Fibroblast of mammary gland (primary cell): Measurements from ENCODE around the gene TMCC2.

Source experiments
- DNase-seq: peaks from one replicate; pipeline ENCODE4 v3.0.0-alpha.2; 2010; ENCODE audit warnings: low read depth
- H3K4me3 ChIP-seq: 2 replicates; pipeline ENCODE4 v1.5.1; 2011; ENCODE audit warnings: low read depth, mild to moderate bottlenecking, low read length, moderate library complexity; ENCODE audit not compliant: control insufficient read depth
- TF ChIP-seq, protein P1 (sequence below): conservative IDR thresholded peaks from 2 replicates; pipeline ENCODE4 v1.5.1; 2011; ENCODE audit warnings: low read depth, low read length, inconsistent platforms; ENCODE audit not compliant: control insufficient read depth, insufficient read depth

The TMCC2 gene

DNA sequence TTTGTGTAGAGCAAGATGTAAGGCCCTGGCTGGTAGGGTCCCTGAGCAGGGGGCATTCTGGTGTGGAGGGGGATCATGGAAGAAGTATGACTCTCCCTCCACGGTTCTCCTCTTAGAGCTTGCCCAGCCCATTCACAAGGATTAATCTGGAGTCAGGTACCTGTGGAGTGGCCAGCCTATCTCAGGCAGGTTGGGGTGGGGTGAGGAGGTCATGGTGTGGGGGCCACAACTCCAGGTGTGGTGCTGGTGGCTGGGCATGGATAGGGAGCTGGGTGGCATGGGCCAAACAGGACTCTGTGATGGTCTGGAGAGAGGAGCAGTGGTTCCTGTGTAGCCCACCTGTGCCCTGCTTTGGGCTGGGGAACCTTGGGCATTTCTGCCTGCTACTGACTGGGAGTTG, 32.3 kb downstream of the TMCC2 start:
- TF ChIP-seq, protein P1, sequence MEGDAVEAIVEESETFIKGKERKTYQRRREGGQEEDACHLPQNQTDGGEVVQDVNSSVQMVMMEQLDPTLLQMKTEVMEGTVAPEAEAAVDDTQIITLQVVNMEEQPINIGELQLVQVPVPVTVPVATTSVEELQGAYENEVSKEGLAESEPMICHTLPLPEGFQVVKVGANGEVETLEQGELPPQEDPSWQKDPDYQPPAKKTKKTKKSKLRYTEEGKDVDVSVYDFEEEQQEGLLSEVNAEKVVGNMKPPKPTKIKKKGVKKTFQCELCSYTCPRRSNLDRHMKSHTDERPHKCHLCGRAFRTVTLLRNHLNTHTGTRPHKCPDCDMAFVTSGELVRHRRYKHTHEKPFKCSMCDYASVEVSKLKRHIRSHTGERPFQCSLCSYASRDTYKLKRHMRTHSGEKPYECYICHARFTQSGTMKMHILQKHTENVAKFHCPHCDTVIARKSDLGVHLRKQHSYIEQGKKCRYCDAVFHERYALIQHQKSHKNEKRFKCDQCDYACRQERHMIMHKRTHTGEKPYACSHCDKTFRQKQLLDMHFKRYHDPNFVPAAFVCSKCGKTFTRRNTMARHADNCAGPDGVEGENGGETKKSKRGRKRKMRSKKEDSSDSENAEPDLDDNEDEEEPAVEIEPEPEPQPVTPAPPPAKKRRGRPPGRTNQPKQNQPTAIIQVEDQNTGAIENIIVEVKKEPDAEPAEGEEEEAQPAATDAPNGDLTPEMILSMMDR: no peak
- DNase-seq: no peak
- no peak overlapping the region for H3K4me3 ChIP-seq

DNA sequence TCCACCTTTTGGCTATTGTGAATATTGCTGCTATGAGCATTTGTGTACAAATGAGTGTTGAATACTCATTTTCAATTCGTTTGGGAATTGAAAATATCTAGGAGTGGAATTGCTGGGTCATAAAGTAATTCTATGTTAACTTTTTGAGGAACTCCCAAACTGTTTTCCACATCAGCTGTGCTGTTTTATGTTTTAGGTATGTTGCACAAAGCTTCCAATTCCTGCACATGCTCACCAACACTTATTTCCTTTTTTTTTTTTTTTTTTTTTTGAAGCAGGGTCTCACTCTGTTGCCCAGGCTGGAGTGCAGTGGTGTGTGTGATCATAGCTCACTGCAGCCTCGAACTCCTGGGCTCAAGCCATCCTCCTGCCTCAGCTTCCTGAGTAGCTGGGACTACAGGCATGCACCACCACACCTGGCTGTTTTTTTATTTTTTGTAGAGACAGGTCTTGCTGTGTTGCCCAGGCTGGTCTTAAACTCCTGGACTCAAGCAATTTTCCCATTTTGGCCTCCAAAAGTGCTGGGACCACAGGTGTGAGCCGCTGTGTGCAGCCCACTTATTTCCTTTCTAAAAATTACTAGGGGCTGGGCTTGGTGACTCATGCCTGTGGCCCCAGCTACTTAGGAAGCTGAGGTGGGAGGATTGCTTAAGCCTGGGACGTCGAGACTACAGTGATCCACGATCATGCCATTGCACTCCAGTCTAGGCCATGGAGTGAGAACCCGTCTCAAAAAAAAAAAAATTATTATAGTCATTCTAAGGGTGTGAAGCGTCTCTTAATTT, 33.4 kb downstream of the TMCC2 start:
- TF ChIP-seq, protein P1: no peak
- no peak overlapping the region for H3K4me3 ChIP-seq
- DNase-seq: peak; percentile 72

GRCh38 chr1:205261946-205262691, 34.4 kb downstream of the TMCC2 start:
- TF ChIP-seq, protein P1: no peak
- peak; percentile 38 for DNase-seq
- H3K4me3 ChIP-seq: no peak overlapping the region

DNA sequence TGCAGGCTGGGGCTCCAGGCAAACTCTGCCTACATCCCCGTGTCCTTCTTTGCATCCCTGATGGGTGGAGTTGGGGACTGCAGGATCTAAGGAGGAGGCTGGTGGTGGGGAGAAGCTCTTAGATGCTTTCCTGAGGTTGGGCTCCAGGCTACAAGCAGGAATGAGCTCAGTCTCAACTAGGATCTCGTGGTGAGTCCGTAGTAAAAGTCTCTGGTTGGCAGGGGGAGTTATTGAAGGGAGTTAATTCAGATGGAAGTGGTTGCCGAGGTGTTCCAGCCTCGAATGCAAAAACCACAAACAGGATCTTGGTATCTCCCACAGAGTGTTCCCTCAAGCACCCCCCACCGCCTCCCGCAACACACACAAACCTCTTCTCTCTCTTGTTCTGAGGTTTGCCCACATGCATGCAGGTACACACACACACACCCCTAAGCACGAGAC, 35.0 kb downstream of the TMCC2 start:
- no peak overlapping the region for H3K4me3 ChIP-seq
- TF ChIP-seq, protein P1: no peak
- DNase-seq: no peak

DNA sequence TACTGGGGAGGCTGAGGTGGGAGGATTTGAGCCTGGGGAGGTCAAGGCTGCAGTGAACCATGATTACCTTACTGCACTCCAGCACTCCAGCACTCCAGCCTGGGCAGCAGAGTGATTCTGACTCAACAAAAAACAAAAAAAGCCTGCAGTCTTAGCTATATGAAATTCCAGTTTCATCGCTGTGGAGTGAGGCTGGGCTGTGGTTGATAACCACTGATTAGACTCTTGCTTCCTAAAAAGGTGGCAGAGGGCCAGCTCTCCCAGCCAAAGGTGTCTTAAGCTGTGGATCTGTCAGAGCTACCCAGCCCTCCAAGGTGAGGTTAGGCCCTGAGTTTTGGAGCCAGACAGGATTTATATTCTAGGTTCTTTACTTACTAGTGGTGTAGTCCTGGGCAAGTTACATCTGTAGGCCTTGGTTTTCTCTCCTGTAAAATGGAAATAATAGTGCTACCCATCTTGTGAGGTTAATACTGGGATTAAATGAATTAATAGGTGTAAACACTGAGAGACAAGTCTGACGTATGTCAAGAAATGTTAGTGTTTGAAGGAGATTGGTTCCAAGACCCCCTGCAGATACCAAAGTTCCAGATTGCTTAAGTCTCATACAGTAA, 35.9 kb downstream of the TMCC2 start:
- DNase-seq: no peak
- TF ChIP-seq, protein P1: no peak
- no peak overlapping the region for H3K4me3 ChIP-seq

DNA sequence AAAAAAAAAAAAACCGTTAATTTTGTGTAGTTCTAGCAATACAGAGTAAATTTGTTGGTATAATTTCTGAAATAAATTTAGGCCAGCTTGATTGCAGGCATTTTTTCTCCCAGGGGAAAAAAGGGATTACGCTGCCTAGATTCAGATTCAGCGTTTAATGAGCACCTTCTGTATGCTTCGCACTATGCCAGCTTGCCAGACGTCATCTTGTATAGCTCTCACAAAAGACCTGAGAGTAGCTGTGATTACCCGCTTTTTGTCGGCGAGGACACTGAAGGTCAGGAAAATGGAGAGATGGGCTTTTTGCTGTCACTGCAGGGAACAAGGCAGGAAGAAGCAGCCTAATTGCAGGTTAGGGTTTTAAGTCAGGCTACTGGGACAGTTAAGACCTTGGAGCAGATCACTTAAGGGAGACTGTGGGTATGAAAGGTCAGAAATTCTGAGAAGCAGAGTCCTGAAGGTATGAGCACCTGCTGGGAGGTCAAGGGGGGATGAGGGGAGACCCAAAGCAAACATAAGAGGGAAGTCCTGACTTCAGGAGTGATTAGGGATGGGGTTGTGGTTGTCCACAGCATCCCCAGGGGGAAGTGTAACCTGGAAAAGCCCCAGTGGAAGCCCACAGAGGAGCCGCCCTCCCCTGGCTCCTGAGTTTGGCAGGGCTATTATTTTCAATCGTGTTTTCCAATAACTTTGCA, 39.0 kb downstream of the TMCC2 start:
- no peak overlapping the region for H3K4me3 ChIP-seq
- no peak for DNase-seq
- TF ChIP-seq, protein P1: no peak
